Measurements from ENCODE around the gene ZBBX. TPM values are rescaled to one million over a fixed set of nuclear protein-coding genes. Genes with fewer than 3 reads are reported as not detected.

The ZBBX gene
- total RNA-seq, 1 experiment from 2014 or later: 1.1 TPM

- no peak overlapping the region for H3K27ac Mint-ChIP-seq
- ChIA-PET CTCF (no interaction called here), POLR2A (no interaction called here)
- H3K4me1 Mint-ChIP-seq: no peaks in the 10 kb centered on the region
- no peak overlapping the region for H3K4me3 Mint-ChIP-seq
- no peaks in the 10 kb centered on the region for H3K9me3 Mint-ChIP-seq
- ATAC-seq: no peak
- H3K36me3 Mint-ChIP-seq: no peaks in the 10 kb centered on the region
- DNase-seq (ENCODE audit: low spot score): no peak
- no peaks in the 10 kb centered on the region for H3K27me3 Mint-ChIP-seq (ENCODE audit: low read depth)
- no peak for TF ChIP-seq CREM (CRISPR knock-in tag; IDR thresholded peaks at IDR 0.05)
- no peak for TF ChIP-seq ZNF671 (CRISPR knock-in tag; IDR thresholded peaks at IDR 0.05)
- TF ChIP-seq, protein P1, sequence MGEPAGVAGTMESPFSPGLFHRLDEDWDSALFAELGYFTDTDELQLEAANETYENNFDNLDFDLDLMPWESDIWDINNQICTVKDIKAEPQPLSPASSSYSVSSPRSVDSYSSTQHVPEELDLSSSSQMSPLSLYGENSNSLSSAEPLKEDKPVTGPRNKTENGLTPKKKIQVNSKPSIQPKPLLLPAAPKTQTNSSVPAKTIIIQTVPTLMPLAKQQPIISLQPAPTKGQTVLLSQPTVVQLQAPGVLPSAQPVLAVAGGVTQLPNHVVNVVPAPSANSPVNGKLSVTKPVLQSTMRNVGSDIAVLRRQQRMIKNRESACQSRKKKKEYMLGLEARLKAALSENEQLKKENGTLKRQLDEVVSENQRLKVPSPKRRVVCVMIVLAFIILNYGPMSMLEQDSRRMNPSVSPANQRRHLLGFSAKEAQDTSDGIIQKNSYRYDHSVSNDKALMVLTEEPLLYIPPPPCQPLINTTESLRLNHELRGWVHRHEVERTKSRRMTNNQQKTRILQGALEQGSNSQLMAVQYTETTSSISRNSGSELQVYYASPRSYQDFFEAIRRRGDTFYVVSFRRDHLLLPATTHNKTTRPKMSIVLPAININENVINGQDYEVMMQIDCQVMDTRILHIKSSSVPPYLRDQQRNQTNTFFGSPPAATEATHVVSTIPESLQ (CRISPR knock-in tag; IDR thresholded peaks at IDR 0.05): no peak
- TF ChIP-seq JUN (CRISPR knock-in tag; IDR thresholded peaks at IDR 0.05): no peak
- no peak for TF ChIP-seq GRHL2 (CRISPR knock-in tag; IDR thresholded peaks at IDR 0.05; ENCODE audit: insufficient replicate concordance, severe bottlenecking)
- TF ChIP-seq, protein P2, sequence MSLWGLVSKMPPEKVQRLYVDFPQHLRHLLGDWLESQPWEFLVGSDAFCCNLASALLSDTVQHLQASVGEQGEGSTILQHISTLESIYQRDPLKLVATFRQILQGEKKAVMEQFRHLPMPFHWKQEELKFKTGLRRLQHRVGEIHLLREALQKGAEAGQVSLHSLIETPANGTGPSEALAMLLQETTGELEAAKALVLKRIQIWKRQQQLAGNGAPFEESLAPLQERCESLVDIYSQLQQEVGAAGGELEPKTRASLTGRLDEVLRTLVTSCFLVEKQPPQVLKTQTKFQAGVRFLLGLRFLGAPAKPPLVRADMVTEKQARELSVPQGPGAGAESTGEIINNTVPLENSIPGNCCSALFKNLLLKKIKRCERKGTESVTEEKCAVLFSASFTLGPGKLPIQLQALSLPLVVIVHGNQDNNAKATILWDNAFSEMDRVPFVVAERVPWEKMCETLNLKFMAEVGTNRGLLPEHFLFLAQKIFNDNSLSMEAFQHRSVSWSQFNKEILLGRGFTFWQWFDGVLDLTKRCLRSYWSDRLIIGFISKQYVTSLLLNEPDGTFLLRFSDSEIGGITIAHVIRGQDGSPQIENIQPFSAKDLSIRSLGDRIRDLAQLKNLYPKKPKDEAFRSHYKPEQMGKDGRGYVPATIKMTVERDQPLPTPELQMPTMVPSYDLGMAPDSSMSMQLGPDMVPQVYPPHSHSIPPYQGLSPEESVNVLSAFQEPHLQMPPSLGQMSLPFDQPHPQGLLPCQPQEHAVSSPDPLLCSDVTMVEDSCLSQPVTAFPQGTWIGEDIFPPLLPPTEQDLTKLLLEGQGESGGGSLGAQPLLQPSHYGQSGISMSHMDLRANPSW (CRISPR knock-in tag; conservative IDR thresholded peaks at IDR 0.05; ENCODE audit: low read depth): no peak
- no peak for TF ChIP-seq HMGXB4 (CRISPR knock-in tag; IDR thresholded peaks at IDR 0.05)
- no peak for TF ChIP-seq ZNF532 (CRISPR knock-in tag; IDR thresholded peaks at IDR 0.05; ENCODE audit: borderline replicate concordance)
- TF ChIP-seq NR2C2 (CRISPR knock-in tag; IDR thresholded peaks at IDR 0.05): no peak
- TF ChIP-seq GTF2I (CRISPR knock-in tag; conservative IDR thresholded peaks at IDR 0.05): no peak
- no peak for TF ChIP-seq RELA (CRISPR knock-in tag; IDR thresholded peaks at IDR 0.05; ENCODE audit: borderline replicate concordance)
- TF ChIP-seq, protein P3, sequence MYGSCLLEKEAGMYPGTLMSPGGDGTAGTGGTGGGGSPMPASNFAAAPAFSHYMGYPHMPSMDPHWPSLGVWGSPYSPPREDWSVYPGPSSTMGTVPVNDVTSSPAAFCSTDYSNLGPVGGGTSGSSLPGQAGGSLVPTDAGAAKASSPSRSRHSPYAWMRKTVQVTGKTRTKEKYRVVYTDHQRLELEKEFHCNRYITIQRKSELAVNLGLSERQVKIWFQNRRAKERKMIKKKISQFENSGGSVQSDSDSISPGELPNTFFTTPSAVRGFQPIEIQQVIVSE (CRISPR knock-in tag; IDR thresholded peaks at IDR 0.05; ENCODE audit: borderline replicate concordance): no peak
- no peak for TF ChIP-seq PRRX2 (CRISPR knock-in tag; IDR thresholded peaks at IDR 0.05)
- no peak for TF ChIP-seq NFYB (CRISPR knock-in tag; conservative IDR thresholded peaks at IDR 0.05; ENCODE audit: low read depth)
- TF ChIP-seq FOXJ3 (CRISPR knock-in tag; IDR thresholded peaks at IDR 0.05; ENCODE audit: borderline replicate concordance): no peak
- no peak for TF ChIP-seq RORB (CRISPR knock-in tag; IDR thresholded peaks at IDR 0.05)
- no peak for TF ChIP-seq GABPB1 (CRISPR knock-in tag; IDR thresholded peaks at IDR 0.05)
- no peak for TF ChIP-seq NFE2L1 (CRISPR knock-in tag; IDR thresholded peaks at IDR 0.05)
Observed at GRCh38 chr3:167330993-167331785, 48.9 kb downstream of the ZBBX start.

All from WTC11 (cell line).